HCT116 (cell line): ENCODE results near the gene FAM110A. TPM values are rescaled to one million over a fixed set of nuclear protein-coding genes. Genes with fewer than 3 reads are reported as not detected.

Source experiments
- ATAC-seq: fragments of 200-7000 bp; cut with Tn5 transposase; 2 replicates; pipeline ENCODE4 v1.9.1; 2020; ENCODE audit warnings: mild to moderate bottlenecking, moderate library complexity
- BruUV-seq: library from RNA; stranded (reverse); fragments of 400-500 nt; replicated peaks from 2 replicates; lab custom pipeline; 2021; lab: Mats Ljungman, UMichigan
- CTCF ChIA-PET: fragments of 300-600 bp; sonication (Branson Sonifier 250); formaldehyde crosslinking; loops from one replicate; lab custom pipeline; 2021; ENCODE audit warnings: antibody characterized with exemption; lab: Charles Lee
- POLR2A ChIA-PET: fragments of 300-600, 350-600 bp; sonication (Branson Sonifier 250); formaldehyde crosslinking; loops from one replicate; lab custom pipeline; 2021; ENCODE audit warnings: antibody characterized with exemption; lab: Charles Lee
- RAD21 ChIA-PET, 2 experiments: fragments of 300-600 bp; sonication (Branson Sonifier 250); formaldehyde crosslinking; loops; one replicate each; lab custom pipeline; 2023; ENCODE audit warnings: low total read pairs in 2 of 2; ENCODE audit not compliant: uncharacterized antibody in 2 of 2, unreplicated experiment in 2 of 2, low non-redundant PET in 1 of 2; lab: Charles Lee
- DNase-seq: peaks from one replicate; pipeline ENCODE4 v3.0.0-alpha.2; 2010; ENCODE audit warnings: low read depth, low spot score
- H2AFZ ChIP-seq: fragments of 200-600 bp; shearing (Covaris generic), sonication (generic); 2 replicates; pipeline ENCODE4 v1.6.1; 2017; ENCODE audit warnings: low read depth, mixed run types, mixed read lengths, antibody characterized with exemption, low read length; ENCODE audit not compliant: poor library complexity, severe bottlenecking
- H3K27ac ChIP-seq: 2 replicates; pipeline ENCODE4 v1.5.1; 2012; ENCODE audit warnings: low read depth, low read length
- H3K27me3 ChIP-seq: fragments of 200-600 bp; sonication (generic); 2 replicates; pipeline ENCODE4 v1.6.1; 2016; ENCODE audit warnings: mixed run types, low read length, mixed read lengths; ENCODE audit not compliant: insufficient read depth
- H3K36me3 ChIP-seq, 2 experiments: fragments of 200-500 bp in 1 of 2; fragments of 200-600 bp in 1 of 2; sonication (Bioruptor generic) in 1 of 2; sonication (generic) in 1 of 2; 2 replicates each; pipeline versions ENCODE4 v1.5.1 to v1.6.1; 2014 to 2016; ENCODE audit warnings: low read length in 2 of 2, inconsistent platforms in 1 of 2, mixed read lengths in 1 of 2, mixed run types in 1 of 2; ENCODE audit not compliant: insufficient read depth in 2 of 2, control insufficient read depth in 1 of 2
- H3K4me1 ChIP-seq, 2 experiments: fragments of 200-600 bp in 1 of 2; sonication (generic) in 1 of 2; 2 replicates each; pipeline versions ENCODE4 v1.5.1 to v1.6.1; 2012 to 2017; ENCODE audit warnings: low read length in 2 of 2, inconsistent platforms in 1 of 2, mild to moderate bottlenecking in 1 of 2, mixed read lengths in 1 of 2, mixed run types in 1 of 2, moderate library complexity in 1 of 2; ENCODE audit not compliant: insufficient read depth in 2 of 2, control insufficient read depth in 1 of 2
- H3K4me2 ChIP-seq: fragments of 200-600 bp; sonication (generic); 2 replicates; pipeline ENCODE4 v1.6.1; 2017; ENCODE audit warnings: mixed run types, low read length, mixed read lengths
- H3K4me3 ChIP-seq, 2 experiments: fragments of 200-600 bp in 1 of 2; sonication (generic) in 1 of 2; replicated peaks in 1 of 2; 2 replicates each; pipeline ENCODE4 v1.5.1; 2011 to 2016; ENCODE audit warnings: low read length in 2 of 2, control low read depth in 1 of 2, low read depth in 1 of 2, mild to moderate bottlenecking in 1 of 2, mixed read lengths in 1 of 2, mixed run types in 1 of 2
- H3K79me2 ChIP-seq: fragments of 200-600 bp; sonication (generic); 2 replicates; pipeline ENCODE4 v1.6.1; 2017; ENCODE audit warnings: mild to moderate bottlenecking, mixed run types, low read length, moderate library complexity, mixed read lengths; ENCODE audit not compliant: insufficient read depth
- H3K9ac ChIP-seq: fragments of 200-600 bp; sonication (generic); 2 replicates; pipeline ENCODE4 v1.6.1; 2016; ENCODE audit warnings: low read length, mixed read lengths
- H3K9me2 ChIP-seq: fragments of 200-600 bp; sonication (generic), shearing (Covaris generic); 2 replicates; pipeline ENCODE4 v1.6.1; 2017; ENCODE audit warnings: mixed run types, mild to moderate bottlenecking, moderate library complexity; ENCODE audit not compliant: insufficient read depth
- H3K9me3 ChIP-seq, 2 experiments: fragments of 200-500 bp in 1 of 2; fragments of 200-600 bp in 1 of 2; sonication (Bioruptor generic) in 1 of 2; sonication (generic) in 1 of 2; 2 replicates each; pipeline ENCODE4 v1.6.1; 2014 to 2017; ENCODE audit warnings: low read length in 2 of 2, mixed read lengths in 2 of 2, inconsistent platforms in 1 of 2, low read depth in 1 of 2, mild to moderate bottlenecking in 1 of 2, mixed run types in 1 of 2, moderate library complexity in 1 of 2; ENCODE audit not compliant: control insufficient read depth in 1 of 2, insufficient read depth in 1 of 2
- H4K20me1 ChIP-seq: fragments of 200-600 bp; sonication (generic), shearing (Covaris generic); 2 replicates; pipeline ENCODE4 v1.6.1; 2017; ENCODE audit warnings: mixed run types, mild to moderate bottlenecking, moderate library complexity; ENCODE audit not compliant: insufficient read depth
- CBX3 ChIP-seq: IDR thresholded peaks from 2 replicates; pipeline ENCODE4 v1.6.1; 2012; ENCODE audit warnings: low read depth
- CEBPB ChIP-seq: IDR thresholded peaks from 2 replicates; pipeline ENCODE4 v1.6.1; 2012; ENCODE audit warnings: low read depth
- CTCF ChIP-seq, 3 experiments: fragments of 200-600 bp in 1 of 3; sonication (generic) in 1 of 3; IDR thresholded peaks in 2 of 3; conservative IDR thresholded peaks in 1 of 3; 2 replicates each; pipeline ENCODE4 v1.5.1; 2012 to 2017; ENCODE audit warnings: low read depth in 2 of 3, low read length in 2 of 3, antibody characterized with exemption in 1 of 3, borderline replicate concordance in 1 of 3, control low read depth in 1 of 3, mild to moderate bottlenecking in 1 of 3, mixed read lengths in 1 of 3, mixed run types in 1 of 3, moderate library complexity in 1 of 3; ENCODE audit not compliant: insufficient read depth in 1 of 3
- EGR1 ChIP-seq: IDR thresholded peaks from 2 replicates; pipeline ENCODE4 v1.6.1; 2012; ENCODE audit warnings: low read depth
- FOSL1 ChIP-seq: IDR thresholded peaks from 2 replicates; pipeline ENCODE4 v1.6.1; 2012; ENCODE audit warnings: low read depth
- JUND ChIP-seq: IDR thresholded peaks from 2 replicates; pipeline ENCODE4 v1.6.1; 2012
- POLR2A ChIP-seq: IDR thresholded peaks from 2 replicates; pipeline ENCODE4 v1.7.0; 2011; ENCODE audit warnings: borderline replicate concordance; ENCODE audit not compliant: insufficient read depth, insufficient read length; ENCODE audit errors: extremely low read depth
- POLR2AphosphoS5 ChIP-seq: IDR thresholded peaks from 2 replicates; pipeline ENCODE4 v1.6.1; 2011; ENCODE audit warnings: mild to moderate bottlenecking, low read depth, low read length, moderate library complexity
- RAD21 ChIP-seq: IDR thresholded peaks from 2 replicates; pipeline ENCODE4 v1.6.1; 2012; ENCODE audit warnings: low read depth, mild to moderate bottlenecking
- SIN3A ChIP-seq: IDR thresholded peaks from 2 replicates; pipeline ENCODE4 v1.6.1; 2012; ENCODE audit warnings: low read depth
- SRF ChIP-seq: IDR thresholded peaks from 2 replicates; pipeline ENCODE4 v1.6.1; 2012; ENCODE audit warnings: low read depth
- TCF7L2 ChIP-seq: IDR thresholded peaks from 2 replicates; pipeline ENCODE4 v1.7.0; 2011; ENCODE audit warnings: borderline replicate concordance, inconsistent platforms; ENCODE audit not compliant: insufficient read depth, insufficient read length; ENCODE audit errors: extremely low read depth
- YY1 ChIP-seq: IDR thresholded peaks from 2 replicates; pipeline ENCODE4 v1.6.1; 2011; ENCODE audit warnings: low read length, low read depth, moderate library complexity, mild to moderate bottlenecking; ENCODE audit not compliant: insufficient replicate concordance; ENCODE audit errors: extremely low read depth
- ZBTB33 ChIP-seq: IDR thresholded peaks from 2 replicates; pipeline ENCODE4 v1.6.1; 2011; ENCODE audit warnings: mild to moderate bottlenecking, low read length, moderate library complexity; ENCODE audit not compliant: insufficient replicate concordance; ENCODE audit errors: extremely low read depth
- ZFX ChIP-seq: fragments of 450-650 bp; IDR thresholded peaks from 2 replicates; pipeline ENCODE4 v1.6.1; 2017
- ZNF274 ChIP-seq: fragments of 200-500 bp; sonication (Bioruptor generic); IDR thresholded peaks from 2 replicates; pipeline ENCODE4 v1.6.1; 2014; ENCODE audit warnings: mild to moderate bottlenecking, low read depth, low read length, inconsistent platforms
- intact Hi-C: fragments of 100-400 bp; cut with micrococcal nuclease; formaldehyde crosslinking; loops from 2 replicates; pipeline ENCODE4 v1.10.0; 2022
- total RNA-seq: library from RNA; stranded (reverse); gene quantifications from one replicate; pipeline ENCODE4 v1.2.1, GENCODE V29; 2021; ENCODE audit not compliant: unreplicated experiment

The FAM110A gene
- total RNA-seq, 1 experiment from 2014 or later: 26.4 TPM

- Histone ChIP-seq H3K27ac (no peak overlapping the region), H3K9me3 (no peaks in the 10 kb centered on the region), H3K27me3 (peaks cover 8% of the 10 kb centered on the region; the same call in 1 of the 2 replicates), H3K4me3 (no peak overlapping the region), H3K79me2 (no peaks in the 10 kb centered on the region), H3K9me2 (no peaks in the 10 kb centered on the region), H3K4me2 (no peak overlapping the region), H3K9ac (no peak overlapping the region), H3K36me3 (no peaks in the 10 kb centered on the region), H4K20me1 (no peaks in the 10 kb centered on the region), H3K4me1 (no peaks in the 10 kb centered on the region; a peak in 2 of 4 replicates), H2AFZ (no peak overlapping the region)
- ChIA-PET RAD21 (no interaction called here), CTCF (no interaction called here), POLR2A (no interaction called here)
- no peak for TF ChIP-seq JUND
- no peak for TF ChIP-seq POLR2AphosphoS5
- no peak for TF ChIP-seq CBX3
- no peak for TF ChIP-seq SRF
- no peak for TF ChIP-seq FOSL1
- TF ChIP-seq YY1: no peak
- no peak for TF ChIP-seq TCF7L2
- no peak for TF ChIP-seq RAD21
- TF ChIP-seq ZFX: no peak
- TF ChIP-seq CTCF (IDR thresholded peaks at IDR 0.05 in 2 of 3, conservative IDR thresholded peaks at IDR 0.05 in 1 of 3; ENCODE audit: borderline replicate concordance in 1 of 3, insufficient read depth in 1 of 3, low read depth in 2 of 3, low read length in 2 of 3): no peak
- TF ChIP-seq ZNF274: no peak
- TF ChIP-seq POLR2A: no peak
- no peak for TF ChIP-seq CEBPB
- no peak for TF ChIP-seq EGR1
- TF ChIP-seq ZBTB33: no peak
- TF ChIP-seq SIN3A: no peak
- ATAC-seq: no peak
- intact Hi-C loops: no loop called here
- no TSS peak for BruUV-seq
- no peak for DNase-seq
These were observed 40.5 kb downstream of the FAM110A start for GRCh38 chr20:873875-874607.
